GM21576 (cell line): ENCODE data around the gene NCK2.

Experiments
- ATAC-seq: cut with Tn5 transposase; IDR thresholded peaks from one replicate; pipeline ENCODE4 v1.9.1; 2021; ENCODE audit warnings: mild to moderate bottlenecking, moderate library complexity; ENCODE audit not compliant: unreplicated experiment

NCK2 gene

DNA sequence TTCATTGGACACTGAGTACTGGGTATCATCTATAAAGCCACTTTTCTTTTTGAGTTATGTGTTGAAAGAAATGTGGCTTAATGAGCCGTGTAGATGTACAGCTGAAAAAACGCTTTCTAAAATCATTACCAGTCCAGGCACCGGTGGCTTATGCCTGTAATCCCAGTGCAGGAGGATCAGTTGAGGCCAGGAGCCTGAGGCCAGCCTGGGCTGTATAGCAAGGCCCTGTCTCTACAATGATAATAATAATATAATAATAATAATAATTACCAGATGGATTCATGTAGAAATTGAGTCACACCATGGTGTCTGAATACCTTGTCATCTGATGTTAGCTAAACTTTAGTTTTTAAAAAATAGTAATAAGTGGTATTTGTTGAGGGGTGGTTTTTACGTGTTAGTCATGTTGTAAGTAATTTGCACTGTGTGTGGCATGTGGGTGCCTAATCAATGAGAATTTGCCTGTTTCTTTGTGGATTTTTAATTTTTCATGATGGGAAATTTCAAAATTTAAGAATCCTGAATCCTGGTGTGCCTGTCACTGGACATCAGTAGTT lies 30.1 kb downstream of the NCK2 start:
- ATAC-seq = no peak

DNA sequence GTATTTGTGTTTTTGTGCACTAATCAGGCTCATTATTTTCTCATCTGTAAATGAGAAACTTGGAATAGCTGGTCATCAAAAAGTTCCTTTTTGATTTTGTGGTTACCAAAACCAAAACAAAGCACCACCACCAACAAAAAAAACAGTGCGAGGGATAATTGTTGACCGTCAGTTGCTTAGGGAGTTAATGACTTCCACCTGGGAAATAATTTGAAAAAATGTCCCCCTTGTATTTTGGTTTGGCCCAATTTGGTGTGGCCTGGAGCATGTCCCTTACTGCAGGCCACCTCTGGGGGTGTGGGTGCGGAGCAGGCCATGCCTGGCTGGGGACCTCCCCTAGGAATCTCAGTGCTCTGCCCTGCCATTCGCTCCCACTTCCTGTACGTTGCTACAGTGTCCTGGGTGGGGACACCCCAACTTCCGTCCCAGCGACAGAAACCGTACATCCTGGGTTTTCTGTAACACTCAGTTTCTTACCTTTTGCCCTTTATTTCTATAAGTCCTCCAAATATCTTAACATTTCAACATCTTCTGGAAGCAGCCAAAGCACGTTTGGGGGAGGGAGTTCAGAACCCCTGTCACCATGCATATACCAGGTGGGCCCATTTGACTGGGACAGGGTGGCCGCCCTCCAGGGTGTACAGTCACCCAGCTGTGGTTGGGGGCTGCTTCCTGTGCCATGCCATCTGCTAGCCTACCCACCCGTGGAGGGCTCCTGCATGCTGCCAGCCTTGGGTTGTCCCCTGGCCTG lies 31.3 kb downstream of the NCK2 start:
- ATAC-seq = peak; percentile 47

- ATAC-seq = no peak
These were observed 31.8 kb downstream of the NCK2 start for GRCh38 chr2:105776560-105776928.

DNA sequence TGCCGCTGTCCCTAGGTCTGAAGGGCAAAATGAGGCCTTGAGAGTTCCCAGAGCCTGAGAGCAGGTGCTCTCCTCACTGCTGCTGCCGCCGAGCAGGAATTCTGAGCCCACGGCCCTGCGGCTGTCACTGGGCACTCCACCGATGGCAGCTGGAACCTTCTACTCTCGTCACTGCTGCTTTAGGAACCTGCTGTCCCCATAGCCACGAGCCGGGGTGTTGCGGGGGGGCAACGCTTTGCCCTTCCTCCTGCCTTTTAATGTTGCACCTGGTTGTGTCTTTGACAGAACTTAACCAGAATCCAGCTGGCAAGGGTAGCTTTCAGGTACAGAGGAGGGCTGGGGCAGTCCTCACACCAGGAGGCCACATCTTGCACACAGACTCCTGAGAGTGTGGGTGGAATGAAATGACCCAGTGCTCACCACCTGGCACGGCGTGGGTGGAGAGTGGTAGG lies 32.3 kb downstream of the NCK2 start:
- no peak for ATAC-seq

- ATAC-seq = no peak
These were observed 32.9 kb downstream of the NCK2 start for GRCh38 chr2:105777506-105778055.

- no peak for ATAC-seq
These were observed 33.4 kb downstream of the NCK2 start for GRCh38 chr2:105778080-105778607.

DNA sequence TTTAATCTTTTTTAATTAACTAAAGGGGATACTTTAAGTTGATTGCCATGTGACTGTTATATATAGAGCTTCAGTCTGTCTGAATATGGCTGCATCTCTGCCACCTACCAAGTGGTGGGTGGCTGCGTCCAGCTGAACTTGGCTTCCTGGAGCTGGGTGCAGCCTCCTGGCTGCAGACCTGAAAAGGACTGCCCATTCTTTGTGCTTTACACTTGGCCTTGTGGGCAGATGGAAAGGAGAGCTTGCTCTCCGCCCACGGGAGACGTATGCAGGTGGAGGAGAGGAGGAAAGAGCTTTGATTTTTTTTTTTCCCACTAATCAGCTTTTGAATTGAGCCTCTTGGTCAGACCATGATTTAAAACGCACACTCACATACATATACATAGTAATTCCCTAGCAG lies 34.7 kb downstream of the NCK2 start:
- no peak for ATAC-seq

DNA sequence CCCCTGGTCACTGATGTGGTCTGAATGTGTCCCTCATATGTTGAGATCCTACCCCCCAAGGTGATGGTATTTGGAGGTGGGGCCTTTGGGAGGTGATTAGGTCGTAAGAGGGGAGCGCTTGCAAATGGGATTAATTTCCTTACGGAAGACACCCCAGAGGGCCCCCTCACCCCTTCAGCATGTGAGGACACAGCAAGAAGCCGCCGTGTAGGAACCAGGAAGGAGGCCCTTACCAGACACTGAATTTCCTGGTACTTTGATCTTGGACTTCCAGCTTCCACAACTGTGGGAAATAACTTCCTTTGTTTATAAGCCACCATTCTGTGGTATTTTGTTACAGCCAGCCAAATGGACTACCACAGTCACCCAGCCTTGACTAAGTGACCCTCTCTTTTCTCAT lies 35.9 kb downstream of the NCK2 start:
- no peak for ATAC-seq

DNA sequence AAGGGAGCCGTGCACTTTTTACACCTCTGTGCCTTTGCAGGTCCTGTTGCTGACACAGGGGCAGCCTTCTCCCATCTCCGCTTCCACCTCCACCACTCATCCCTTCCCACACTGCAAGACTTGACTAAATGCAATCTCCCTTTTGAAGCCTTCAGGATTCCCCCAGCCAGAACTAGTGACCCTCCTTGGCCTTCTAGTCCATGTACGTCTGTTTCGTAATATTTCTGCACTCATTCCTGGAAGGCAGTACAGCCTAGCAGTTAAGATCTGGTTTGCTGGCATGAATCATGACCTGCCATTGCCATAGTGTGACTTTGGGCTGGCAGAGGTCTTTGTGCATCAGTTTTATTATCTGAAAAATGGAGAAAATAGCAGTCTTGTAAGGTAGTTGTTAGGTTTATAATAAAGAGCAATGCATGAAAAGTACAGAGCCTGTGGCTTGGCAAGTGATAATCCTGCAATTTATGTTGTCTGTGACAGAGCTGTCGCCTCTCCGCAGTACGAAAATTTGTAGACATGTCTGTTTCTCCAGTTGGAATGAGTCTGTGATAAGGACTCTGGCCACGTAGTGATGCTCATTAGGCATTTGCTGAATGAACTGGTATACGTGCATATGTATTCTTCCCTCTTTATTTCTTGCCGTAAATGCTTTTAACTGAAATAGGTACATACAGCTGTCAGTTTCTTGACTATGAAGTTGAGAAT lies 36.7 kb downstream of the NCK2 start:
- ATAC-seq = no peak

GRCh38 chr2:105782123-105782522 lies 37.4 kb downstream of the NCK2 start:
- ATAC-seq = no peak

DNA sequence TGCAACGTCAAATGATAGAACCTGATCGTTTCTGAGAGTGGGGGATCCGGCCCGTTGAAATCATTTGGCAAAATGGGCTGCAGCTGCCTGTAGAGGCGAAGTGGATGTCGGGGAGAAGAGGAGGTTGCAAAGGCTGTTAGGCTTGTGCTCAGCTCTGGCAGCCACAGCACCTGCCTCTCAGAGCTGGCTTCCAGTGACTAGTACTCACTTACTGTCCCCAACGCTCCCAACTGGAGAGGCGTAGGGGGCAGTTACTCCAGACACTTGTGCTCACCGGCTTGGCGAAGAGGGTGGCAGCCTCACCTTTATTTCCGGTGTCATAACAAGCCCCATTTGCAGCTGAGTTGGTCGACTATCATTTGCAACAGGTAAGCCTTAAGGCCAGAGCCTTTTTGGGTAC lies 37.9 kb downstream of the NCK2 start:
- no peak for ATAC-seq

DNA sequence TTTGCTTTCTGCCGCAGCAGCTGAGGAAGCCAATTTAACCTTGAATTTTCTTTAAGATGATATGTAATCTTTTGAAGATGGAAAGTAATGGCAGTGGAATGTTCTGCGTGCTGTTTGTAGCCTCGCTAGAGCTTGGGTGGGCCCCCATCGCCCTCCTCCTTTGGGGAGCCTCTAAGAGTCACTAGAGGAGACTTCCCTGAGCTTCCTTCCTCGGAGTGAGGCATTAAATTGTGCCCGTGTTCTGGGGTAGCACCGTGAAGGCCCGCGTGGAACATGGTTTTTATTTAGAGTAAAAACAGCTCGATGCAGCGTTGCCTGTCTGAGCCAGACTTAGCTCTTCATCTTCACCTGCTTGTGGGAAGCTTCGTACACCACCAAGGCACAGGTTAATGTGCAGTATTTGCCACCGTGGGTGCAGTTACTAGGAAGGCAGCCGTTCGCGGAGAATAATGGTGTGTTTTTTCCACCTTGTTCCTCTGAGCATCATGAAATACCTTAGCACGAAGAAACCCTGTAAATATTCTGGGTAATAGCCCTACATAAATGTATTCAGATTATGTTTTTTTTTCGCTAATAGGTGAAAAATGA lies 38.5 kb downstream of the NCK2 start:
- no peak for ATAC-seq

DNA sequence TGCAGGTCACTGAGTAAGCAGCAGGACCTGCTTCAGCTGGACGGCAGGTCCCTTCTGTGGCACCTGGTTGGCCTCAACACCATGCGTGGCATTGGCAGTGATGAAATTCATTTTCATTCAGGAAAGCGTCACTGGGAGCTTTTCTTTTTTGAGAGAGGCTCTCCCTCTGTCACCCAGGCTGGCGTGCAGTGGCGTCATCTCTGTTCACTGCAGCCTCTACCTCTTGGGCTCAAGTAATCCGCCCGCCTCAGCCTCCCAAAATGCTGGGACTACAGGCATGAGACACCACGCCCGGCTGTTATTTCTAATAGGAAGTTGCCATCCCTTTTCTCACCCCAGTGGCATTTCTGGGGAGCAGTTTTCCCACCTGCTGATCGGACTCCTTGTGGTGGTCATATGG lies 39.3 kb downstream of the NCK2 start:
- ATAC-seq = no peak

DNA sequence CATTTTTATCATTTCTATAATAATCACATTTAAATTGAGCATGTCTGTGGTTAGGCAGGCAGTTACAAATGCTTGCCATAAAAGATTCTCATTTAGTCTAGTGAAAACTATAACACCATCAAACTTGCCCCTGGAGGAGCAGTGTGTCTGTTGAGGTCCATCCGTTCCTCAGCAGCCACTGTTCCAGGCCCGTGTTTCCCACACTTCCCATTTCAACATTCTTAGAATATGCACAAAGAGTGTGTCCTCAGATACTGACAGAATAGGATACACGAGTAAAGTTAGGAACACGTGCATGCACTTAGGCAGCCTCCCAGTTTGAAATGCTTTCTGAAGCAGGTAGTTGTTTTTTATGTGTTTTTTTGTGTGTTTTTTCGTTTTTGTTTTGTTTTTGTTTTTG lies 39.9 kb downstream of the NCK2 start:
- ATAC-seq = no peak

DNA sequence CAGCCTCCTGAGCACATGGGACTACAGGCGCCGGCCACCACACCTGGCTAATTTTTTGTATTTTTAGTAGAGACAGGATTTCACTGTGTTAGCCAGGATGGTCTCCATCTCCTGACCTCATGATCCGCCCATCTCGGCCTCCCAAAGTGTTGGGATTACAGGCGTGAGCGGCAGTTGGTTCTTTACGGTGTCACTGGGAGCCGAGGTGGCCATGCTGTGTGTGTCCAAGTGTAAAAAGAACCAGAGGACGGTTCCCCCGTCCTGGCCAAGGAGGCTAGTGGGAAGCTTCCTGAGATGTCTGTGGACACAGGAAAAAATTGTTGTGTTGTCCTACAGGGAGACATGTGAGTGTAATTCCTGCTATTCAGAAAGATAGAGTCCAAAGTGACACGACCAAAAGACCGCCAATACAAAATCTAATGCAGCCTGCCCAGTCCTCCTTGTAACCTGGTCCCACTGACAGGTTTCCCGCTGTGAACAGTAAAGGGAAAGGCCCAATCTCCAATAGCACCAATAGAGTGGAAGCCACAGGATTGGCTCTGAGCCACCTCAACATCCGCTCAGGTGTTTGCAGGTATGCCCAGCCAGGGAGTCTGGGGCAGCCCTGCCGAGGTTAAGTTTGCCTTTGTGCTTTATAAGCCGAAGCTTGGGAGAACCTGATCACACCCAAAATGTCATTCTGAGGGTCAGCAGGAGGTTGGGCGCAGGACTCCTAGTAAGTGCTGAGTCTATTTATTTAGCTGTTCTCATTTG lies 40.6 kb downstream of the NCK2 start:
- no peak for ATAC-seq

DNA sequence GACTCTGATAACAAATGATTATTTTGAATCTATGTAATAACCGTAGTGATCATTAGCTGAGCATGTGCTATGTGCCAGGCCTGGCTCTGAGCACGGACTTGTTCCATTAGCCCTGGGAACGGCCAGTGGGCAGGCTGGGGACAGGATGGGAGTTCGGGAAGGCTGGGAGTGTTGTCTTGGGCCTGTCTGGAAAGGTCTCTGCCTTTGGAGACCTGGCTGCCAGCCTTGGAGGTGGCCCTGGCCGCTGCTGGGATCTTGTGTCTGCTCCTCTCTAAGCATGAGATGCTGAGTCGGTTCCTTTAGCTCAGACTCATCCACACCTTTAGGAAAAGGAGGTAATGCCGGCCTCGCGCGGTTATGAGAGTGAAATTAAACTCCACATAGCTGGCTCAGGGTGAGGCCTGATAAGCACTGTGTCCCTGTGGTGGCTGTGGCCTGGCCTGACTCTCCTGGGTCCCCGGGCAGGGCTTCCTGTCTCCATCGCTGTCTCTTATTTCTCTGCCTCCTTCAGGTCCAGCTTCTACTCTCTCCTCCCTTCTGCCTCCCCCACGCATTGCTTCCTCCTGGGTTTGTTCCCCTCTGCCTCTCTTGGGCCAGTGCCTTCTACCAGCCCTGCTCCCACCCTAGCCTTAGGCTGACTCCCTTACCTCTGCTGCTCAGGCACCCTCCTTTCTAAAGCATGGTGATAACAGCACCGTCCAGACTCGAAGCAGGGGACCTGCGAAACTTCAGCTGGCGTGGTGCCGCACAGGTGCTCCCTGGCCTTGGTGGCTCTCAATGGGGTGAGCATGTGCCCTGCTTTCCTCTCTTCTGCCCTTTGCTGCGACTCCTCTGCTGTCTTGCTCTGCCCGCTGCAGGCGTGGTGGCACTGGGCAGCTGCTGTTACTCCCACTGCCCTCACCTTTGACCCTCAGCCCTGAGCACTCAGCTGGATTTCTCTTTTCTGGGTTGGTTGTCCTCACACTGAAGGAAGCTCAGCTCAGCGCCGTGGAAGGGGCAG lies 41.8 kb downstream of the NCK2 start:
- no peak for ATAC-seq

DNA sequence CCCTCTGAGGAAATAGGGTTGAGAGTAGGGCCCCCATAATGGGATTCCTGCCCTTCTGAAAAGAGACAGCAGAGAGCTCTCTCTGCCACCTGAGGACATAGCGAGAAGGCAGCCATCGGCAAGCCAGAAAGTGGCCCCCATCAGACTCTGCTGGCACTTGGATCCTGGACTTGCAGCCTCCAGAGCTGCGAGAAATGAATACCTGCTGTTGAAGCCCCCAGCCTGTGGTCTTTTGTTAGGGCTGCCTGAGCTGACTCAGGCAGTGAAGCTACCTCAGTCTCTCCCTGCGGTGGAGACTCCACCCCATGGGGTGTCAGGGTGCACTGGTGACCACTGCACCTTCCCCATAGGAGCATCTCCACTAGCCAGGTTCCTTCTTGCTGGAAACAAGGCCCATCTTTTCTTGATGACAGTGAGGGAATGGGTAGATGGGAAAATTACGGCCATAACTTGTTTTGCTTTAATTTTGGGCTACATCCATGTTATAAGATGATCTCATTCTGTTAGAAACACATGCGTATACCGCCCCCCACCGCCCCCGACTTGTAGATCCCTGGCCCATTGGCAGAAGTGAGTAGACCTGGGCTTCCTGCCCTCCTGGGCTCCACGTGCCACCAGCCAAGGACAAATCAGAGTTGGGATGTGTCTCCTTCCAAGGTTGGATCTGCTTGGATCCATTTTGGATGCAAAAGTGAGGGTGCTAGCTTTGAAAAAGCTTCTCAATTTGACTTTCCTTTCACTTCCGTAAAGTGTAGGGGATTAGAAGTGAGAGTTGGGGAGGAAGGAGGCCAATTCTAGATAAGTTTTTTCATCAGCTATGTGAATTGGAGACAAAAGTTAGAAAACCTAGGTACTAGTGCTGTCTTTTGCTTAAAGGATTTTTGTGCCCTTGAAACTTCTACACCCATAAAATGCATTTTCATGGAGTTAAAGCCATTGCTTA lies 42.9 kb downstream of the NCK2 start:
- no peak for ATAC-seq

DNA sequence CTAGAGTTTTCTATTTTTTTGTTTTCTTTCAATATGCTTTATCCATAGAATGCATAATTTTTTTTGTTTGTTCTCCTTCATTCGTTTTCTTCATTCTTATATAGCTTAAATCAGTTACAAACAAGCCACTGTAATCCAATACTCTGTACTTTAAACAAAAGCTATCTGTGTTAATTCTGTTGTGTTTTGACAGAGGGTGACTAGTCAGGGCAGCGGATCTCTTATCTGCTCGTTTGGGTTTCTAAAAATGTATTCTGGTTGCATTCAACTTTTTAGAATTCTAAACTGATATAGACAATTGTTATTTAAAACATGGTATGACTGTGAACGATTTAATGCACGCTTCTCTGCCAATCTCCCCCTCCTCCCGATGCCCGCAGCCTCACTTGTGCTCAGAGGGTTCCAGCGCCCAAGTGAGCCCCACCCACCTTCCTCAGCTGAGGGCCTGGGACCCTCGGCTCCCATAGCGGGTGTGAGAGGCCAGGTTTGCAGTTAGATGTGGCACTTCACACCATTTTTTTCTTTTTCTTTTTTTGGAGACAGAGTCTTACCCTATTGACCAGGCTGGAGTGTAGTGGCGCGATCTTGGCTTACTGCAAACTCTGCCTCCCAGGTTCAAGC lies 44.1 kb downstream of the NCK2 start:
- ATAC-seq = no peak
